ENCODE measurements around the gene JADE2. TPM values are rescaled to one million over a fixed set of nuclear protein-coding genes. Genes with fewer than 3 reads are reported as not detected.
A peak's percentile ranks its signal among the peaks of the same experiment; 100 is the strongest.

JADE2 gene
- total RNA-seq, 2 donors from 2014 or later = 37.5 to 47.6 TPM

DNA sequence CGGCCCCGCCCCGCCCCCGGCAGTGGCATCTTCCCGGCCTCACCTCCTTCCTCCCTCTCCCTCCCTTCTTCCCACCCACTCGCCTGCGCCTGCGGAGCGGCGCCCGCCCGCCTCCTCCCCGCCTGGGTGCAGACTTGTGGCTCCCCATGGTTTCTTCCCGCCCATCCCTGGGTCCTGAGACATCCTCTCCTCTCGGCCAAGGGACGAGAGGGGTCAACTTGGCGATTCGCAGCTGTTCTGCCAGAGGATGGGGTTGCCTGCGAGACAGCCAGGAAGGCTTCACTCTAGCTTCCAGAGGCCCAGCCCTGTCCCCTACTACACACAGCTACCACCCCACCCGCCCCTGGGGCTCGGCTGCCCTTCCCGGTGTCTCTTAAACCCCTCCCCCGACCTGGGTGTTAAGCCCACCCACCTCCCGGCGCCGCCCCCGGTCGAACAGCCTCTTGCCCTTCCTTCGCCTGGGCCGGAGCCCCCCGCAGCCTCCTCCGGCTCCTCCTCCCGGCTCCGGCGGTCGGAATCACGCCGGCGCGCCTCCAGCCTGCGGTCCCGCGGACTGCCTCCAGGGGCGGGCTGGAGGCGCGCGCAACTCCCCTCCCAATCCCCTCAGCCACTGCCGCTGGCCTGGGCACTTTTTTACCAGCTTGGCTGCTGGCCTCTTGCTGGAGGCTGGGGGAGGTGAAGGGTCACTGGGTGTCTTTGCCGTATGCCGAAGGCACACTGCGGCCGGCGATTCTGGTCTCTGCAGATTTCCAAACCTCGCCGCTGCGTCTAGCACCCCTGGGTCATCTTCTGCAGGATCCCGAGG lies 1.9 kb downstream of the JADE2 start:
- Histone ChIP-seq H3K9me3 (no peaks in the 10 kb centered on the region), H3K36me3 (no peaks in the 10 kb centered on the region), H3K27ac (peak overlapping the region; percentile 98 to 100), H3K4me3 (peak overlapping the region; percentile 80 to 90), H3K27me3 (no peaks in the 10 kb centered on the region), H3K4me1 (peaks cover 0 to 53% of the 10 kb centered on the region in 2 donors)
- DNase-seq (ENCODE audit: low spot score) = peak; percentile 87
- TF ChIP-seq, protein P1, sequence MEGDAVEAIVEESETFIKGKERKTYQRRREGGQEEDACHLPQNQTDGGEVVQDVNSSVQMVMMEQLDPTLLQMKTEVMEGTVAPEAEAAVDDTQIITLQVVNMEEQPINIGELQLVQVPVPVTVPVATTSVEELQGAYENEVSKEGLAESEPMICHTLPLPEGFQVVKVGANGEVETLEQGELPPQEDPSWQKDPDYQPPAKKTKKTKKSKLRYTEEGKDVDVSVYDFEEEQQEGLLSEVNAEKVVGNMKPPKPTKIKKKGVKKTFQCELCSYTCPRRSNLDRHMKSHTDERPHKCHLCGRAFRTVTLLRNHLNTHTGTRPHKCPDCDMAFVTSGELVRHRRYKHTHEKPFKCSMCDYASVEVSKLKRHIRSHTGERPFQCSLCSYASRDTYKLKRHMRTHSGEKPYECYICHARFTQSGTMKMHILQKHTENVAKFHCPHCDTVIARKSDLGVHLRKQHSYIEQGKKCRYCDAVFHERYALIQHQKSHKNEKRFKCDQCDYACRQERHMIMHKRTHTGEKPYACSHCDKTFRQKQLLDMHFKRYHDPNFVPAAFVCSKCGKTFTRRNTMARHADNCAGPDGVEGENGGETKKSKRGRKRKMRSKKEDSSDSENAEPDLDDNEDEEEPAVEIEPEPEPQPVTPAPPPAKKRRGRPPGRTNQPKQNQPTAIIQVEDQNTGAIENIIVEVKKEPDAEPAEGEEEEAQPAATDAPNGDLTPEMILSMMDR (IDR thresholded peaks at IDR 0.05) = peak; percentile 98 to 99

DNA sequence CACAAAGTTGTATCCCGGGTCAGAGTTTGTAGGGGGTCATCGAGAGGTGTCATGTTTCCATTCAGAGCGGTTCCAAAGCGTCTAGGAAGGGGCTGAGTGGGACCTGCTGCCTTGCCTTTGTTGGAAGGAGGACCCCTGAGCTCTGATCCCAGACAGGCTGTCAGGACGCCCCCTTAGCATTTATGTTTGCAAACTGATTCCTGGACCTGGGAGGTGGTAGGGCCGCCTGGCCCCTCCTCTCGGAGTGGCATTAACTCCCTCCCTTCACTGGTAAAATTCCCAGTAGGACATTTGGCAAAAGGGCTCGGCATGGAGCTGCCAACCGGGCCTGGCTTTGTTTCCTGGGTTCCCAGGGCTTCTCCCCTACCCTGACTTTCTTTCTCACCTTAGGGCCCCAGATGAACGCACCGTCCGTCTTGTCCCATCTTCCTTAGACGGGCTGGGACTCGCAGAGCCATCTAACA lies 2.5 kb downstream of the JADE2 start:
- DNase-seq (ENCODE audit: low spot score) = no peak
- no peaks in the 10 kb centered on the region for H3K27me3 ChIP-seq
- no peaks in the 10 kb centered on the region for H3K9me3 ChIP-seq
- peak overlapping the region; percentile 98 to 100 for H3K27ac ChIP-seq
- TF ChIP-seq, protein P1 (IDR thresholded peaks at IDR 0.05) = no peak
- H3K4me3 ChIP-seq = peak overlapping the region; percentile 80 to 90
- no peaks in the 10 kb centered on the region for H3K36me3 ChIP-seq
- H3K4me1 ChIP-seq = peaks cover 0 to 59% of the 10 kb centered on the region in 2 donors

DNA sequence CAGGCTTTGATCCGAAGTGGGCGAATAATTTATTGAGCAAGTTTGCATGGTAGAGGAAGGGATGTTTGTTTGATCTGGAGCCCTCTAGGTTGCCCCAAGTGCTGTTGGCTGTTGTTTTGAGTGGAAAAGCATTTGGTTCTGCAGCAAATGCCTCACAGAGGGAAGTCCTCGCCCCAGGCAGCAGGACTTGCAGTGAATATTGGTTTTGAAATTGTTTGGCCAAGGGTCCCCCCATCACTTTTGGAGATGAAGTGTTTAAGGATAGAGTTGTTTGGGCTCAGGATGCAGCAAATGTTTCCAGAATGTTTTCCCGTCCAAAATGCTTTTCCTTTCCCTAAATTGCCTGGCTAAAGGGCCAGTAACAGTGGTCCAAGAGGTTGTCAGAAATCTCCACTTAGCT lies 3.1 kb downstream of the JADE2 start:
- TF ChIP-seq, protein P1 (IDR thresholded peaks at IDR 0.05) = no peak
- H3K4me1 ChIP-seq = peaks cover 0 to 65% of the 10 kb centered on the region in 2 donors
- no peaks in the 10 kb centered on the region for H3K36me3 ChIP-seq
- no peaks in the 10 kb centered on the region for H3K9me3 ChIP-seq
- H3K27me3 ChIP-seq = no peaks in the 10 kb centered on the region
- no peak overlapping the region for H3K4me3 ChIP-seq
- H3K27ac ChIP-seq = peak overlapping the region; percentile 98 to 100
- no peak for DNase-seq (ENCODE audit: low spot score)

DNA sequence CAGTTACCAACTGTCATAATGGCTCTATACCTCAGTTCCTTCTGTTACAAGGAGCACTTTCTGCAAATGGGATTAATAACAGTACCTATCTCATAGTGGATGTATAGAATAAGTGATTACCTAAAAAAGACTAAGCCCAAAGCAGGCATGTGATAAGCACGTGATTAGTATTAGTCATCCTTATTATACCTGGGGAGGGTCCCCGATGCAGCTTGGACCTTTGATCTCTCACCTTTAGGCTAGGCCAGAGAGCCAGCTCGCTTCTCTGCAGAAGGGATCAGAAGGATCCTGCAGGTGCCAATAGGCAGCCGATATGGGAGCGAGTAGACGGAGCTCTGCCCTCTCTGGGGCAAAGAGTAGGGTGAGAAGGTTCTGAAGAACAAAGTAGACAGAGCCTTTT lies 4.0 kb downstream of the JADE2 start:
- H3K9me3 ChIP-seq = no peaks in the 10 kb centered on the region
- H3K27ac ChIP-seq = peak overlapping the region; percentile 98 to 100
- no peaks in the 10 kb centered on the region for H3K36me3 ChIP-seq
- H3K4me1 ChIP-seq = peaks cover 0 to 69% of the 10 kb centered on the region in 2 donors
- H3K4me3 ChIP-seq = no peak overlapping the region
- no peak for DNase-seq (ENCODE audit: low spot score)
- H3K27me3 ChIP-seq = no peaks in the 10 kb centered on the region
- TF ChIP-seq, protein P1 (IDR thresholded peaks at IDR 0.05) = no peak

DNA sequence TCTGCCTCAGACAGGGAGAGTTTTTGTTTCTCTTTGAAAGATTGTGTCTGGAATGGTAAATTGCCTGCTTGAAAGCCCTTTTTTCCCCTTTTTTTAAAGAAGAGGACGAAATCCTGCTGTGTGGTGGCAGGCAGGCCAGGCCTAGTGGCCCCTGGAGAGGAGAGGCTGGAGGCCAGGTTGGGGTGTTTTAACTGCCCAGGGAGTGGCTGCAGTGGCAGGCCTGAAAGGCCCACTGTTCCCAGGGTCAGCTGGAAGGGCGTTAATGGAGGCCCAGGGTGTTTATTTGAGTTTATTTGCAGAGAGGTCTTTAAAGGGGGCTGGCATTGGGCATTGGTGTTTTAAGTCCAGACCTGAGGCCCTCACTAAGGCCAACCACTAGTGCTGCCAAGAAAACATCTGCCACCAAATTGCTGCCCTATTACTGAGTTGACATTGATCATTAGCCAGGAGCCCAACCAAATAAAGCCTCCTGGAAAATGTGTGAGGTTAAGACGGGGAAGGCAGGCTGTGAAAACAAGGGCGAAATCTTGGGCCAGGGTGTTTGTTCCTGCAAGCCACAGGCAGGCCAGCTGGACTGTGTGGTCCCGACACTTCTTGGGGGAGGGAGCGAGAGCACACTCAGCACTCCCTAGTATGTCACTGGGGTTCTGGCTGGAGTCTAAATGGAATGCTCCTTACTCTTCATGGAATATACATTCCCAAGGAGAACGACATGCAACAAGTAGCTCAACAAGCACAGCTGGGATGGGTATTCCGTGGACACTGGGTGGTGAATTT lies 5.0 kb downstream of the JADE2 start:
- Histone ChIP-seq H3K36me3 (no peaks in the 10 kb centered on the region), H3K4me3 (no peak overlapping the region), H3K9me3 (no peaks in the 10 kb centered on the region), H3K27ac (peak overlapping the region; percentile 98 to 100), H3K4me1 (peaks cover 0 to 72% of the 10 kb centered on the region in 2 donors), H3K27me3 (no peaks in the 10 kb centered on the region)
- DNase-seq (ENCODE audit: low spot score) = peak; percentile 80
- TF ChIP-seq, protein P1 (IDR thresholded peaks at IDR 0.05) = no peak
